ENCODE data around the gene SMIM29.
"Not testable (repeated sequence)": the region's sequence is repeated elsewhere in the genome, so short reads cannot be mapped to it uniquely, and the experiment has no call there.

The SMIM29 gene

GRCh38 chr6:34269132-34269531, 20.3 kb upstream of the SMIM29 start:
- not testable (repeated sequence) for DNase-seq (ENCODE audit: low read depth in 2 of 2)

- no peak for DNase-seq (ENCODE audit: low read depth in 2 of 2)
Measured at GRCh38 chr6:34267746-34268145, 18.9 kb upstream of the SMIM29 start.

GRCh38 chr6:34263484-34263883, 14.7 kb upstream of the SMIM29 start:
- DNase-seq (ENCODE audit: low read depth in 2 of 2): not testable (repeated sequence)

GRCh38 chr6:34260576-34261267, 11.9 kb upstream of the SMIM29 start:
- no peak for DNase-seq (ENCODE audit: low read depth in 2 of 2)

GRCh38 chr6:34259529-34260069, 10.8 kb upstream of the SMIM29 start:
- DNase-seq (ENCODE audit: low read depth in 2 of 2): no peak

- not testable (repeated sequence) for DNase-seq (ENCODE audit: low read depth in 2 of 2)
Measured at GRCh38 chr6:34252395-34252794, 3.6 kb upstream of the SMIM29 start.

GRCh38 chr6:34249469-34250261, 859 bp upstream of the SMIM29 start:
- no peak for DNase-seq (ENCODE audit: low read depth in 2 of 2)

GRCh38 chr6:34248198-34248726, 544 bp downstream of the SMIM29 start:
- DNase-seq (ENCODE audit: low read depth in 2 of 2): no peak

- no peak for DNase-seq (ENCODE audit: low read depth in 2 of 2)
Measured at GRCh38 chr6:34247481-34248197, 1.2 kb downstream of the SMIM29 start.

GRCh38 chr6:34246563-34247391, 2.0 kb downstream of the SMIM29 start:
- DNase-seq (ENCODE audit: low read depth in 2 of 2): no peak

- no peak for DNase-seq (ENCODE audit: low read depth in 2 of 2)
Measured at GRCh38 chr6:34246249-34246562, 2.6 kb downstream of the SMIM29 start.

- not testable (repeated sequence) for DNase-seq (ENCODE audit: low read depth in 2 of 2)
Measured at GRCh38 chr6:34245761-34246140, 3.1 kb downstream of the SMIM29 start.

GRCh38 chr6:34245032-34245760, 3.6 kb downstream of the SMIM29 start:
- not testable (repeated sequence) for DNase-seq (ENCODE audit: low read depth in 2 of 2)

GRCh38 chr6:34243901-34244884, 4.6 kb downstream of the SMIM29 start:
- peak in 1 of 2 donors; percentile 57 for DNase-seq (ENCODE audit: low read depth in 2 of 2)

GRCh38 chr6:34243131-34243771, 5.6 kb downstream of the SMIM29 start:
- DNase-seq (ENCODE audit: low read depth in 2 of 2): no peak

GRCh38 chr6:34242252-34243130, 6.3 kb downstream of the SMIM29 start:
- no peak for DNase-seq (ENCODE audit: low read depth in 2 of 2)

GRCh38 chr6:34241351-34242215, 7.2 kb downstream of the SMIM29 start:
- no peak for DNase-seq (ENCODE audit: low read depth in 2 of 2)
